Psoas muscle (tissue), 8 donors: Measurements from ENCODE around the gene TMEM158. TPM values are rescaled to one million over a fixed set of nuclear protein-coding genes. Genes with fewer than 3 reads are reported as not detected.

Experiments used
- ATAC-seq, 4 donors: fragments of 200-7000 bp; cut with Tn5 transposase; one replicate each; pipeline ENCODE4 v1.9.1; 2020; ENCODE audit warnings: moderate library complexity in 3 of 4, mild to moderate bottlenecking in 2 of 4
- DNase-seq, 2 donors: peaks; one replicate each; pipeline ENCODE4 v3.0.0-alpha.2; 2020
- H3K27ac ChIP-seq: fragments of 200-600 bp; one replicate; pipeline ENCODE4 v1.8.0; 2022
- H3K27me3 ChIP-seq, 3 donors: fragments of 200-600 bp in 1 of 3; one replicate each; pipeline versions ENCODE4 v1.6.1 to v1.8.0; 2013 to 2022; ENCODE audit warnings: low read length in 2 of 3, mild to moderate bottlenecking in 2 of 3, moderate library complexity in 1 of 3; ENCODE audit not compliant: insufficient read depth in 3 of 3
- H3K36me3 ChIP-seq, 2 donors: fragments of 200-600 bp in 1 of 2; one replicate each; pipeline versions ENCODE4 v1.6.1 to v1.8.0; 2013 to 2022; ENCODE audit warnings: low read depth in 1 of 2, mild to moderate bottlenecking in 1 of 2, moderate library complexity in 1 of 2; ENCODE audit not compliant: insufficient read depth in 1 of 2
- H3K4me1 ChIP-seq: fragments of 200-600 bp; one replicate; pipeline ENCODE4 v1.8.0; 2022
- H3K4me3 ChIP-seq: fragments of 200-600 bp; one replicate; pipeline ENCODE4 v1.8.0; 2022; ENCODE audit warnings: mild to moderate bottlenecking
- H3K9me3 ChIP-seq: fragments of 200-600 bp; one replicate; pipeline ENCODE4 v1.8.0; 2022
- WGBS, 3 donors: extraction: QIAGEN DNeasy Blood & Tissue Kit; methylation state at CpG; one replicate each; pipeline versions ENCODE4 v1.1.6 to v1.1.7; 2013; 5-methylcytosine and 5-hydroxymethylcytosine counted together
- intact Hi-C, 2 donors: fragments of 100-400 bp; cut with DNase I; formaldehyde crosslinking; loops; one replicate each; pipeline versions ENCODE4 v1.11.0 to v1.14.2; 2022
- polyA plus RNA-seq, 3 donors: library from polyadenylated mRNA; stranded (reverse); fragments of 200-250 nt; gene quantifications; one replicate each; pipeline ENCODE4 v1.2.3, GENCODE V29; 2013
- total RNA-seq, 4 donors: library from RNA; stranded (reverse); fragmentation: NEBNext Ultra II Directional in 2 of 4; extraction: Animal tissue kit (Norgen Biotek cat#: 25700) in 2 of 4; gene quantifications; one replicate each; pipeline versions ENCODE4 v1.2.1 to v1.2.4, GENCODE V29; 2021 to 2023
- TF ChIP-seq, protein P1 (sequence below): fragments of 200-600 bp; IDR thresholded peaks from one replicate; pipeline ENCODE4 v1.8.0; 2022; ENCODE audit warnings: antibody characterized with exemption
- donor health status: healthy with polysubstance abuse.
- donor health status: DM: no; HTN: no; CAD: no; lungs with moderate emphysema.
- donor health status: Bipolar disorder and iron deficiency.
- donor health status: healthy.
- donor health status: DM: yes; HTN: yes; CAD: no.
- donor health status: DM: no; HTN: no; CAD: no.
- donor health status: DM: no; HTN: no; CAD: no.
- donor health status: DM: yes; HTN: yes; CAD: no.

The TMEM158 gene
- total and polyA plus RNA-seq, 7 donors: 0.48 to 15.7 (median 1.6) TPM

GRCh38 chr3:45214061-45214680 lies 11.9 kb downstream of the TMEM158 start:
- H3K4me3 ChIP-seq: no peak overlapping the region
- H3K27me3 ChIP-seq: no peaks in the 10 kb centered on the region
- ATAC-seq (no peak), DNase-seq (no peak)
- intact Hi-C loops: no loop called here
- H3K27ac ChIP-seq: no peak overlapping the region
- H3K4me1 ChIP-seq: peaks cover 12% of the 10 kb centered on the region
- WGBS, 3 donors: 71 to 80% (median 77%) methylated on average over 10 of the region's 10 CpGs
- TF ChIP-seq, protein P1, sequence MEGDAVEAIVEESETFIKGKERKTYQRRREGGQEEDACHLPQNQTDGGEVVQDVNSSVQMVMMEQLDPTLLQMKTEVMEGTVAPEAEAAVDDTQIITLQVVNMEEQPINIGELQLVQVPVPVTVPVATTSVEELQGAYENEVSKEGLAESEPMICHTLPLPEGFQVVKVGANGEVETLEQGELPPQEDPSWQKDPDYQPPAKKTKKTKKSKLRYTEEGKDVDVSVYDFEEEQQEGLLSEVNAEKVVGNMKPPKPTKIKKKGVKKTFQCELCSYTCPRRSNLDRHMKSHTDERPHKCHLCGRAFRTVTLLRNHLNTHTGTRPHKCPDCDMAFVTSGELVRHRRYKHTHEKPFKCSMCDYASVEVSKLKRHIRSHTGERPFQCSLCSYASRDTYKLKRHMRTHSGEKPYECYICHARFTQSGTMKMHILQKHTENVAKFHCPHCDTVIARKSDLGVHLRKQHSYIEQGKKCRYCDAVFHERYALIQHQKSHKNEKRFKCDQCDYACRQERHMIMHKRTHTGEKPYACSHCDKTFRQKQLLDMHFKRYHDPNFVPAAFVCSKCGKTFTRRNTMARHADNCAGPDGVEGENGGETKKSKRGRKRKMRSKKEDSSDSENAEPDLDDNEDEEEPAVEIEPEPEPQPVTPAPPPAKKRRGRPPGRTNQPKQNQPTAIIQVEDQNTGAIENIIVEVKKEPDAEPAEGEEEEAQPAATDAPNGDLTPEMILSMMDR: no peak
- no peaks in the 10 kb centered on the region for H3K36me3 ChIP-seq
- H3K9me3 ChIP-seq: no peaks in the 10 kb centered on the region

DNA sequence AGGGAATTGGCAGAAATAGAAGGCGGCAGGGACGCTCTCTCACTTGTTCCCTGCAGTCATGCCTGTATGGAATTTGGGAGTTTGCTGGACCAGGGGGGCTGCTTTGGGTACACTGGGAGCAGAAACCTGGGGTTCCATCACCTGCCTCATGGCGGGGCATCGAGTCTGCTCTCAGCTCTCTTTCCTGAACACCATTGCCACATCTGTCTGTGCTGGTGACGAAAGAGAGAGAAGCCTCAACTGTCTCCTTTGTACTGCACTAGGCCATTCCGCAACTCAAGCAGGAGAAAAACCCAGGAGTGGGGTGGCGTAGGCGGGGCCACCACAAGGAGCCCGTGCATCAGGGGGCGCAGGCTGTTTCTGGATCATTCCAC lies 14.0 kb downstream of the TMEM158 start:
- Histone ChIP-seq H3K27ac (no peak overlapping the region), H3K27me3 (no peaks in the 10 kb centered on the region), H3K4me3 (no peak overlapping the region), H3K4me1 (peaks cover 7% of the 10 kb centered on the region), H3K9me3 (no peaks in the 10 kb centered on the region), H3K36me3 (no peaks in the 10 kb centered on the region)
- WGBS, 3 donors: 77 to 78% (median 77%) methylated on average over 10 of the region's 10 CpGs
- intact Hi-C loops: no loop called here
- ATAC-seq (no peak), DNase-seq (no peak)
- TF ChIP-seq, protein P1: no peak

DNA sequence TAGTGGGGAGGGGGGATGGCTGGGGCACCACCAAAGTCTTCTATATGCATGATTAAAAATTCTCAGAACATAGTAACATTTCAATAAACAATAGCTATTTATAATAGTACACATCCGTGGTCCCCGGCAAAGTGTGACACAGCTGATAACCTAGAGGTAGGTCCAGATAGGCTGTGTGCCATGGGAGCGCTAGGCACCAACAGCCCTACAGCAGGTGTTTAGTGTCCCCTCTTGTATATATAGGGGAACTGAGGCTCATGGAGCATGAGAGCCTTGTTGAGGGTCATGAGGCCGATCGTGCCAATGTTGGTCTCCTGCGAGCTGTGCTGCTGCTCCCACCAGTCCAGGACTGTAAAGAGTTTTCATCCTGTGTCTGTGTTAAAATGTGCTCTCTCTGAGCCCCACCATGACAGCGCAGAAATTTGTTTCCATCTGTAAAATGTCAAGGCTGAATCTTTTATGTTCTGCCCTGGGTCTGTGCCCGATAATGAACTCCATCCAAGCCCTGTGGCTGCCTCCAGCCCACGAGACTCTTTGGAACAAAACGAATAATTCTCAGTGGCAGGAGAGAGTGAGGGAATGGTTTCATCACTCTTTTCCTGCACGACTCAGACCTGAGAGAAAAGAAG lies 14.5 kb downstream of the TMEM158 start:
- DNase-seq (no peak), ATAC-seq (no peak)
- Histone ChIP-seq H3K9me3 (no peaks in the 10 kb centered on the region), H3K4me3 (no peak overlapping the region), H3K4me1 (peaks cover 7% of the 10 kb centered on the region), H3K27ac (no peak overlapping the region), H3K36me3 (no peaks in the 10 kb centered on the region), H3K27me3 (no peaks in the 10 kb centered on the region)
- intact Hi-C loops: loop anchor here in 1 of 2 donors (2.0 kb wide), 1 partner anchor 175 kb away; no protein-coding TSS in a partner anchor
- TF ChIP-seq, protein P1: no peak
- WGBS, 3 donors: 52 to 65% (median 59%) methylated on average over 11 of the region's 11 CpGs

- Histone ChIP-seq H3K4me1 (peaks cover 7% of the 10 kb centered on the region), H3K27ac (no peak overlapping the region), H3K36me3 (no peaks in the 10 kb centered on the region), H3K4me3 (no peak overlapping the region), H3K9me3 (no peaks in the 10 kb centered on the region), H3K27me3 (no peaks in the 10 kb centered on the region)
- DNase-seq: peak; percentile 86 to 93
- TF ChIP-seq, protein P1: peak; percentile 74
- ATAC-seq: peak; percentile 98 to 100 (median 99)
- intact Hi-C loops: loop anchor here (1.0 to 2.0 kb wide), 2 partner anchors 169 to 174 kb away; no protein-coding TSS in a partner anchor
- WGBS, 3 donors: 13 to 24% (median 19%) methylated on average over 14 of the region's 14 CpGs
These were observed 15.6 kb downstream of the TMEM158 start for GRCh38 chr3:45210308-45211041.
